Transverse colon (tissue), 4 donors: ENCODE results near the gene KRTAP12-2.

Experiments used
- POLR2A ChIP-seq: fragments of 450-650 bp; IDR thresholded peaks from one replicate; pipeline ENCODE4 v1.6.1; 2016; ENCODE audit warnings: antibody characterized with exemption, mild to moderate bottlenecking, moderate library complexity
- POLR2AphosphoS5 ChIP-seq, 3 donors: sonication (generic); formaldehyde crosslinking; IDR thresholded peaks; one replicate each; pipeline ENCODE4 v1.6.1; 2016; ENCODE audit warnings: antibody characterized with exemption in 3 of 3
- TF ChIP-seq, protein P1 (sequence below), 5 experiments: fragments of 200-600 bp in 3 of 5; fragments of 450-650 bp in 2 of 5; sonication (generic) in 3 of 5; IDR thresholded peaks; 1 replicate in 2 of 5; 2 replicates in 3 of 5; pipeline ENCODE4 v1.5.1; 2016 to 2017; ENCODE audit warnings: antibody characterized with exemption in 5 of 5, inconsistent platforms in 3 of 5, mild to moderate bottlenecking in 2 of 5, moderate library complexity in 1 of 5

DNA sequence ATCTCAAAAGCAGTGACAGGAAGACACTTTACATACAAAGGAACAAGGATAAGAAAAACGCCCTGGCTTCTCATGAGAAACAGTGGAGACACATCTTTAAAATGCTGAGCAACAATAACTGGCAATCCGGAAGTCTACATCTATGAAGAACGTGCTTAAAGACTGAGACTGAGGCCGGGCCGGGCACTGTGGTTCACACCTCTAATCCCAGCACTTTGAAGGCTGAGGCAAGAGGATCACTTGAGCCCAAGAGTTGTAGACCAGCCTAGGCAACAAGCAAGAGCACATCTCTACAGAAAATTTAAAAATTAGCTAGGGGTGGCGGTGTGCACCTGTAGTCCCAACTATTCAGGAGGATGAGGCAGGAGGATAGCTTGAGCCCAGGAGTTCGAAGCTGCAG, 17.4 kb upstream of the KRTAP12-2 start:
- TF ChIP-seq, protein P1, sequence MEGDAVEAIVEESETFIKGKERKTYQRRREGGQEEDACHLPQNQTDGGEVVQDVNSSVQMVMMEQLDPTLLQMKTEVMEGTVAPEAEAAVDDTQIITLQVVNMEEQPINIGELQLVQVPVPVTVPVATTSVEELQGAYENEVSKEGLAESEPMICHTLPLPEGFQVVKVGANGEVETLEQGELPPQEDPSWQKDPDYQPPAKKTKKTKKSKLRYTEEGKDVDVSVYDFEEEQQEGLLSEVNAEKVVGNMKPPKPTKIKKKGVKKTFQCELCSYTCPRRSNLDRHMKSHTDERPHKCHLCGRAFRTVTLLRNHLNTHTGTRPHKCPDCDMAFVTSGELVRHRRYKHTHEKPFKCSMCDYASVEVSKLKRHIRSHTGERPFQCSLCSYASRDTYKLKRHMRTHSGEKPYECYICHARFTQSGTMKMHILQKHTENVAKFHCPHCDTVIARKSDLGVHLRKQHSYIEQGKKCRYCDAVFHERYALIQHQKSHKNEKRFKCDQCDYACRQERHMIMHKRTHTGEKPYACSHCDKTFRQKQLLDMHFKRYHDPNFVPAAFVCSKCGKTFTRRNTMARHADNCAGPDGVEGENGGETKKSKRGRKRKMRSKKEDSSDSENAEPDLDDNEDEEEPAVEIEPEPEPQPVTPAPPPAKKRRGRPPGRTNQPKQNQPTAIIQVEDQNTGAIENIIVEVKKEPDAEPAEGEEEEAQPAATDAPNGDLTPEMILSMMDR (IDR thresholded peaks at IDR 0.05): no peak
- TF ChIP-seq POLR2A (no peak), POLR2AphosphoS5 (IDR thresholded peaks at IDR 0.05) (no peak)
